Measurements from ENCODE around the gene HECA.

HECA gene

DNA sequence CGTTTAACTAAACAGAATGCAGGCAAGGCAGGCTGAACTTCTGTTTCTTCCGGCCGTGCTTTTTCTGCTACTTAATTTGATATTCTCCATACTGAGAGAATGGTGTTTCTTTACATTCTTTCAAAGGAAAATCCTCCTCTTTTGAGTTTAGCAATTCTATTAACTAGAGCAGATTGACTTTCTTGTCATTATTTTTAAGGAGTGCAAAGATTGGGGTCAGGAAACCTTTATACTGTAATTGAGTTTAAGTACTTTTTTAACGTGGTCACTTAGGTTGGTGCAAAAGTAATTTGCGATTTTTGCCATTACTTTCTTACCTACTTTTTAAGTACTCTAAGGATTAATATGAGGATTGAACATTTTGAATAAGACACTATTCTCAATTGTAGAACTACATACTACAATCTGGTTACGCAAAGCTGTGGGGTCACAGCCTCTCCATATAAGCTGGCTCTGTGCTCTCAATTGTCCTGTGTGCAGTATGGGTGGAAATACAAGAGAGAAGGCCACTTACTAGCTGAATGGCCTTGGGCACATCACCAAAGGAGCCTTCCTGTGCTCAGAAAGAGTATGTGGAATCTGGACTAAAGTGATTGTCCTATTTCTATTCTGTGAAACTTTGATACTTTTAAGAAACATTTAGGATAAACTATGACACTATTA is 16.7 kb downstream of the HECA start:
- no peak overlapping the region for H3K4me3 ChIP-seq (ENCODE audit: control insufficient read depth, low read depth, low read length)
- TF ChIP-seq, protein P1, sequence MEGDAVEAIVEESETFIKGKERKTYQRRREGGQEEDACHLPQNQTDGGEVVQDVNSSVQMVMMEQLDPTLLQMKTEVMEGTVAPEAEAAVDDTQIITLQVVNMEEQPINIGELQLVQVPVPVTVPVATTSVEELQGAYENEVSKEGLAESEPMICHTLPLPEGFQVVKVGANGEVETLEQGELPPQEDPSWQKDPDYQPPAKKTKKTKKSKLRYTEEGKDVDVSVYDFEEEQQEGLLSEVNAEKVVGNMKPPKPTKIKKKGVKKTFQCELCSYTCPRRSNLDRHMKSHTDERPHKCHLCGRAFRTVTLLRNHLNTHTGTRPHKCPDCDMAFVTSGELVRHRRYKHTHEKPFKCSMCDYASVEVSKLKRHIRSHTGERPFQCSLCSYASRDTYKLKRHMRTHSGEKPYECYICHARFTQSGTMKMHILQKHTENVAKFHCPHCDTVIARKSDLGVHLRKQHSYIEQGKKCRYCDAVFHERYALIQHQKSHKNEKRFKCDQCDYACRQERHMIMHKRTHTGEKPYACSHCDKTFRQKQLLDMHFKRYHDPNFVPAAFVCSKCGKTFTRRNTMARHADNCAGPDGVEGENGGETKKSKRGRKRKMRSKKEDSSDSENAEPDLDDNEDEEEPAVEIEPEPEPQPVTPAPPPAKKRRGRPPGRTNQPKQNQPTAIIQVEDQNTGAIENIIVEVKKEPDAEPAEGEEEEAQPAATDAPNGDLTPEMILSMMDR (conservative IDR thresholded peaks at IDR 0.05; ENCODE audit: control insufficient read depth, insufficient read depth, low read depth, low read length) = no peak
- no peak for DNase-seq (ENCODE audit: low read depth)

DNA sequence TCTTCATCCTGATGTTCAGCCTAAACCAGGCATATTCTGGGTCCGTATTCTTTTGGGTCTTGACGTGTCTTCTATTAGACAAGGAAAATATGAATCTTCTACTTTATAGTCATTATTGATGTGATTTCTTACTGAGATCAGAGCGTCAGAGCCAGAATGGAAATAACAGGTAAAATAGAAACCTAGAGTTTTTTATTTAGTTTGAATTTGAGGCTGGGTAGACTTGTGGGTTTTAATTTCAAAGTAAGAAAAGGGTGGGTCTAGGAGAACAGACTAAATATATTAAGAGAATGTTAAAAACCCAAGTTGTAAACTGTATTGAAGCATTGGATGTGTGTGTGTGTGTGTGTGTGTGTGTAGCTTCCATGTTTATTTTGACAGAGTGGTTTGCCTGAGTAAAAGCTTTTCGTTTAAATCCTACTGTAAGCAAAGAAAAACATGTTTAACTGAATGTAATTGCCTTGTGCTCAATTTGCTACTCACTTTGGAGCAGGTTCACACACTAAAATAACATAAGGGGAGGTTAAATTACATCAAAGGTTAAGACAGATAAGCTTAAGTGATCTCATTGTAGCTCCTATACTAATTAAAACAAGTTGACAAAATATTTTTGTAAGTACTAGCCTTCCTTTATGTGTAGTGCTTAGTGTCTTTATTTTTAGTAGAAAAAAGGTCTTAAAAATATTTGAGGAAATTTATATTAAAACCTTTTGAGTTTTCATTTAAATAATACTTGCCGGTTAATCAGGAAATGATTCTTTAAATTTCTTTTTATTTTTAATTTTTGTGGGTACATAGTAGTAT is 17.4 kb downstream of the HECA start:
- no peak for DNase-seq (ENCODE audit: low read depth)
- TF ChIP-seq, protein P1 (conservative IDR thresholded peaks at IDR 0.05; ENCODE audit: control insufficient read depth, insufficient read depth, low read depth, low read length) = no peak
- no peak overlapping the region for H3K4me3 ChIP-seq (ENCODE audit: control insufficient read depth, low read depth, low read length)

DNA sequence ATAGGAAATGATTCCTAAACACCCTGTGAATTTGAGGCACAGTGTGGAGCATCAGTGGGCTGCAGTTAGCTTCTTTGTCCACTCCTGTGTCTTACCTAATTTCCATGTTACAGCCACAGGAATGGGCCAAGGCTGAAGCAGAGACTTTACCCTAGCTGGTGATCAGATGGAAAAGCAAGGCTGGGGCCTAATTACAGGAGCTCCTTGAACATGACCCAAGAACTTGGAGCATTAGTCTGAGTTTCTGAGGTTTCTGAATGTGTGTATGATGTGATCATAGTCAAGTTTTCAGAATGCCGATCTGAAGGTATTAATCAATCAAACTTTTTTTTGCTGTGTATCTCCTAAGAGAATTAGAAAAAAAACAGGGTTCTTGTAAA is 18.0 kb downstream of the HECA start:
- TF ChIP-seq, protein P1 (conservative IDR thresholded peaks at IDR 0.05; ENCODE audit: control insufficient read depth, insufficient read depth, low read depth, low read length) = no peak
- DNase-seq (ENCODE audit: low read depth) = peak; percentile 53
- no peak overlapping the region for H3K4me3 ChIP-seq (ENCODE audit: control insufficient read depth, low read depth, low read length)

DNA sequence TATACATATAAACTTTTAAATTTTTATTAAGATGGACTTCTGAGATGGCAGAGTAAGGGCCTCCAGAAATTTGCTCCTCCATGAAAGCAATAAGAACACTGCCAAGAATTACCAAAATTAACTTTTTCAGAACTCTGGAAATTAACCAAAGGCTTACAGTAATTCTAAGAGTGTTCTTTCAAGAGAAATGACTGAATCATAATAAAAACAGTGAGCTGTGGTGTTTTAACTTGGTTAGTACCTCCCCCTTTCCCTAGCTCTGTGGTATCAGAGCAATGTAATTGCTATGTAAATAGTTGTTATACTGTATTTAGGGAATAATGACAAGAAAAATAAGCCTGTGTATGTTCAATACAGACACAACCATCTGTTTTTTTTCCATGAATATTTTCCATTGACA is 19.0 kb downstream of the HECA start:
- peak; percentile 77 for DNase-seq (ENCODE audit: low read depth)
- no peak overlapping the region for H3K4me3 ChIP-seq (ENCODE audit: control insufficient read depth, low read depth, low read length)
- TF ChIP-seq, protein P1 (conservative IDR thresholded peaks at IDR 0.05; ENCODE audit: control insufficient read depth, insufficient read depth, low read depth, low read length) = no peak

DNA sequence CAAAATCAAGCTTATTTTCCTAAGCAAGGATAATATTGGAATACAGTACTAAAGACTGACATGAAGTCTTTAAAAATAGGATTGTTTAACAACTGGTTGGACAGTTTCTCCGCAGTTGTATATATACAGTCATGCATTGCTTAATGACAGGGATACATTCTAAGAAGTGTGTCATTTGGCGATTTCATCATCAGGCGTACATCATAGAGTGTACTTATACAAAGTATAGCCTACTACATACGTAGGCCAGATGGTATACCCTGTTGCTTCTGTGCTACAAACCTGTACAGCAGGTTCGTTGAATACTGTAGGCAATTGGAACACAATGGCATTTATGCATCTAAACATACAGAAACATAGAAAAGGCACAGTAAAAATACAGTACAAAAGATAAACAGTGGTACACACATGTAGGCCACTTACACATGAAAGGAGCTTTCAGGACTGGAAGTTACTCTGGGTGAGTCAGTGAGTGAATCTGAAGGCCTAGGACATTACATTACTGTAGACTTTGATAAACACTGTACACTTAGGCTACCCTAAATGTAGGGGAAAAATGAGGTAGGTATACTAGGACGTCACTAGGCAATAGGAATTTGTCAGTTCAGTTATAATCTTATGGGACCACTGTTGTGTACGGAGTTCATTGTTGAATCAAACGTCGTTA is 20.1 kb downstream of the HECA start:
- TF ChIP-seq, protein P1 (conservative IDR thresholded peaks at IDR 0.05; ENCODE audit: control insufficient read depth, insufficient read depth, low read depth, low read length) = no peak
- no peak for DNase-seq (ENCODE audit: low read depth)
- no peak overlapping the region for H3K4me3 ChIP-seq (ENCODE audit: control insufficient read depth, low read depth, low read length)

DNA sequence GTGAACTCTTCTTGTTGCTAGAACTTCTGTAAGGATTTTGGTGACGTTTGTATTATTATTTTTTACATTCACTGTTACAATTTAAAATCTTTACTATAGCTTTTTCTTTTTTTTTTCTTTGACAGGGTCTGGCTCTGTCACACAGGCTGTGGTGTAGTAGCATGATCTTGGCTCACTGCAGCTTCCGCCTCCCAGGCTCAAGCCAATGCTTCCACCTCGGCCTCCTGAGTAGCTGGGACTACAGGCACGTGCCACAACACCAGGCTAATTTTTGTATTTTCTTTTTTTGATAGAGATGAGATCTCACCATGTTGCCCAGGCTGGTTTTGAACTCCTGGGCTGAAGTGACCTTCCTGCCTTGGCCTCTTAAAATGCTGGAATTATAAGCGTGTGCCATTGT is 21.2 kb downstream of the HECA start:
- no peak for DNase-seq (ENCODE audit: low read depth)
- no peak overlapping the region for H3K4me3 ChIP-seq (ENCODE audit: control insufficient read depth, low read depth, low read length)
- TF ChIP-seq, protein P1 (conservative IDR thresholded peaks at IDR 0.05; ENCODE audit: control insufficient read depth, insufficient read depth, low read depth, low read length) = no peak

All from fibroblast of mammary gland (primary cell).